Sigmoid colon (tissue), 7 donors: ENCODE results near the gene ZYG11B. TPM values are rescaled to one million over a fixed set of nuclear protein-coding genes. Genes with fewer than 3 reads are reported as not detected.
"Not testable (repeated sequence)": the region's sequence is repeated elsewhere in the genome, so short reads cannot be mapped to it uniquely, and the experiment has no call there.

ENCODE experiments used
- DNase-seq: peaks from one replicate; pipeline ENCODE4 v3.0.0-alpha.2; 2019
- H3K27ac ChIP-seq, 4 donors: fragments of 200-600 bp; sonication (generic); one replicate each; pipeline ENCODE4 v1.5.1; 2016 to 2019; ENCODE audit warnings: mild to moderate bottlenecking in 1 of 4
- H3K27me3 ChIP-seq, 3 donors: fragments of 200-600 bp; sonication (generic); one replicate each; pipeline ENCODE4 v1.5.1; 2019; ENCODE audit warnings: mild to moderate bottlenecking in 1 of 3
- H3K36me3 ChIP-seq, 4 donors: fragments of 200-600 bp; sonication (generic); one replicate each; pipeline ENCODE4 v1.5.1; 2016 to 2019
- H3K4me1 ChIP-seq, 4 donors: fragments of 200-600 bp; sonication (generic); one replicate each; pipeline ENCODE4 v1.5.1; 2017 to 2019
- H3K4me3 ChIP-seq, 4 donors: fragments of 200-600 bp; sonication (generic); one replicate each; pipeline ENCODE4 v1.5.1; 2017 to 2019; ENCODE audit warnings: mild to moderate bottlenecking in 2 of 4, moderate library complexity in 1 of 4
- H3K9me3 ChIP-seq, 4 donors: fragments of 200-600 bp in 3 of 4; sonication (generic) in 3 of 4; one replicate each; pipeline versions ENCODE4 v1.5.1 to v1.6.1; 2013 to 2019
- EP300 ChIP-seq, 4 donors: sonication (generic); formaldehyde crosslinking; IDR thresholded peaks; one replicate each; pipeline ENCODE4 v1.6.1; 2017; ENCODE audit warnings: antibody characterized with exemption in 4 of 4
- POLR2A ChIP-seq, 2 donors: fragments of 450-650 bp; IDR thresholded peaks; one replicate each; pipeline ENCODE4 v1.6.1; 2016; ENCODE audit warnings: antibody characterized with exemption in 2 of 2, mild to moderate bottlenecking in 2 of 2, moderate library complexity in 2 of 2
- POLR2AphosphoS5 ChIP-seq, 4 donors: sonication (generic); formaldehyde crosslinking; IDR thresholded peaks; one replicate each; pipeline ENCODE4 v1.6.1; 2017; ENCODE audit warnings: antibody characterized with exemption in 4 of 4
- WGBS, 2 donors: extraction: QIAGEN DNeasy Blood & Tissue Kit; methylation state at CpG; one replicate each; pipeline ENCODE4 v1.1.7; 2013; 5-methylcytosine and 5-hydroxymethylcytosine counted together
- intact Hi-C: fragments of 100-400 bp; cut with DNase I; formaldehyde crosslinking; loops from one replicate; pipeline ENCODE4 v1.15.1; 2023
- polyA plus RNA-seq, 3 donors: library from polyadenylated mRNA; stranded (reverse); fragments of 200-250 nt; gene quantifications; one replicate each; pipeline ENCODE4 v1.2.3, GENCODE V29; 2013
- total RNA-seq, 4 donors: library from RNA; depleted of rRNA; stranded (reverse); fragments of >200 nt; gene quantifications; one replicate each; pipeline ENCODE4 v1.1.0, GENCODE V29; 2016
- TF ChIP-seq, protein P1 (sequence below), 4 experiments: fragments of 450-650 bp in 3 of 4; fragments of 200-600 bp in 1 of 4; IDR thresholded peaks; one replicate each; pipeline ENCODE4 v1.5.1; 2016 to 2019; ENCODE audit warnings: antibody characterized with exemption in 4 of 4, mild to moderate bottlenecking in 3 of 4, moderate library complexity in 2 of 4
- donor health status: healthy with polysubstance abuse.
- donor health status: Bipolar disorder and iron deficiency.
- donor health status: healthy.

The ZYG11B gene
- total and polyA plus RNA-seq, 7 donors, result 4.2 to 78.1 (median 55.0) TPM

DNA sequence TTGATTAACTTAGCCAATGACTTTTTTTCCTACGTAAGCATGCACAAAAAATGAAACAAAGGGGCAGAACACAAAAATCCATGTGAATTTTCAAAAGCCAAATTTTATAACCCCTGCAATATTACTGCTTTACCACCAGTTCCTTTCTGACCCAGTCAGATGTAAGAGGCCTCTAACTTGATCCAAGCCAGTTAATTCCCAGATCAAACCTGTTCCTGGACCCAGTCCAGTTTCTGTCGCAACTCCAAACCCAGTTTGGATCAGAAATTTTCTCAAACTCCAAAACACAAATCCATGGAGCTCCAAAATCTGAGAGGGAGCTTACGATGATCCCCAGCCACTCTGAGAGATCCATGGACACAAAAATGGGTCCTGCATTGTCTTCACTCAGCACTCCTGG is 108.5 kb downstream of the ZYG11B start:
- Histone ChIP-seq H3K27me3 (no peaks in the 10 kb centered on the region), H3K9me3 (no peaks in the 10 kb centered on the region), H3K4me3 (no peak overlapping the region), H3K4me1 (no peaks in the 10 kb centered on the region), H3K27ac (no peak overlapping the region), H3K36me3 (no peaks in the 10 kb centered on the region)
- TF ChIP-seq POLR2AphosphoS5 (IDR thresholded peaks at IDR 0.05), result no peak
- TF ChIP-seq, protein P1, sequence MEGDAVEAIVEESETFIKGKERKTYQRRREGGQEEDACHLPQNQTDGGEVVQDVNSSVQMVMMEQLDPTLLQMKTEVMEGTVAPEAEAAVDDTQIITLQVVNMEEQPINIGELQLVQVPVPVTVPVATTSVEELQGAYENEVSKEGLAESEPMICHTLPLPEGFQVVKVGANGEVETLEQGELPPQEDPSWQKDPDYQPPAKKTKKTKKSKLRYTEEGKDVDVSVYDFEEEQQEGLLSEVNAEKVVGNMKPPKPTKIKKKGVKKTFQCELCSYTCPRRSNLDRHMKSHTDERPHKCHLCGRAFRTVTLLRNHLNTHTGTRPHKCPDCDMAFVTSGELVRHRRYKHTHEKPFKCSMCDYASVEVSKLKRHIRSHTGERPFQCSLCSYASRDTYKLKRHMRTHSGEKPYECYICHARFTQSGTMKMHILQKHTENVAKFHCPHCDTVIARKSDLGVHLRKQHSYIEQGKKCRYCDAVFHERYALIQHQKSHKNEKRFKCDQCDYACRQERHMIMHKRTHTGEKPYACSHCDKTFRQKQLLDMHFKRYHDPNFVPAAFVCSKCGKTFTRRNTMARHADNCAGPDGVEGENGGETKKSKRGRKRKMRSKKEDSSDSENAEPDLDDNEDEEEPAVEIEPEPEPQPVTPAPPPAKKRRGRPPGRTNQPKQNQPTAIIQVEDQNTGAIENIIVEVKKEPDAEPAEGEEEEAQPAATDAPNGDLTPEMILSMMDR (IDR thresholded peaks at IDR 0.05), result no peak
- no peak for TF ChIP-seq EP300 (IDR thresholded peaks at IDR 0.05)
- no peak for TF ChIP-seq POLR2A (IDR thresholded peaks at IDR 0.05)
- DNase-seq, result no peak
- WGBS, 2 donors, result 75 to 91% methylated on average over 3 of the region's 3 CpGs
- intact Hi-C loops, result no loop called here

DNA sequence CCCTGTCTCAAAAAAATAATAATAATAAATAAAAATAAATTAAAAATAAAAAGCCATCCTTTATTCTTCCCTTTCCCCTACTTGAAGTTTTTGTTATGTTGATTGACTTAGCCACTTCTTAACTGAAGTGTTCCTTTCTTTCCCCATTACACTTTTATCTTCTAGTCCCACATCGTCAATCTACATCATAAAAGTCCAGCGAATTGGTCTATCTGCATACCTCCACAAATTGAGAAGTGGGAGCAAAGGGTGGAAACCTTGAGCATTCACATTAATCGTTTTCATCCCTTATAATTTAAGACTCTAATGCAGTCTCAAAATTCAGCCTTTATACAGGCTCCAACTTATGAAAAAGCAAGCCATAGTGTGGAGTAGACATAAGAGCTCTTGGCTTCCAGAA is 109.8 kb downstream of the ZYG11B start:
- TF ChIP-seq POLR2A (IDR thresholded peaks at IDR 0.05), result no peak
- no peak for TF ChIP-seq EP300 (IDR thresholded peaks at IDR 0.05)
- TF ChIP-seq, protein P1 (IDR thresholded peaks at IDR 0.05), result no peak
- no peak for TF ChIP-seq POLR2AphosphoS5 (IDR thresholded peaks at IDR 0.05)

DNA sequence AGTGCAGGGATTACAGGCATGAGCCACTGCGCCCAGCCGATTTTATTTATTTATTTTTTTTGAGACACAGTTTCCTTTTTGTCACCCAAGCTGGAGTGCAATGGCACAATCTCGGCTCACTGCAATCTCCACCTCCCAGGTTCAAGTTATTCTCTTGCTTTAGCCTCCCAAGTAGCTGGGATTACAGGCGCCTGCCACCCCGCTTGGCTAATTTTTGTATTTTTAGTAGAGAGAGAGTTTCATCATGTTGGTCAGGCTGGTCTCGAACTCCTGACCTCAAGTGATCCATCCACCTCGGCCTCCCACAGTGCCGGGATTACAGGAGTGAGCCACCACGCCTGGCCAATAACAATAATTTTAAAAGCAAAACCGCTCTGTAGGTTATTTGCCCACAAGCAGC is 112.9 kb downstream of the ZYG11B start:
- peaks cover 0 to 16% (median 12%) of the 10 kb centered on the region in 4 donors for H3K4me1 ChIP-seq
- intact Hi-C loops, H3K36me3 ChIP-seq, H3K4me3 ChIP-seq, DNase-seq, H3K27ac ChIP-seq, H3K9me3 ChIP-seq: not testable (repeated sequence)
- 89 to 95% methylated on average over 10 of the region's 10 CpGs for WGBS, 2 donors
- peaks cover 13 to 34% (median 24%) of the 10 kb centered on the region in 3 donors for H3K27me3 ChIP-seq

More for the DNA sequence above, 109.8 kb downstream of the ZYG11B start:
- no peak overlapping the region for H3K4me3 ChIP-seq
- no peak for DNase-seq
- 64 to 65% methylated on average over 3 of the region's 3 CpGs for WGBS, 2 donors
- H3K27ac ChIP-seq, result no peak overlapping the region
- H3K27me3 ChIP-seq, result peaks cover 0 to 3% (median 0%) of the 10 kb centered on the region in 3 donors
- H3K4me1 ChIP-seq, result no peaks in the 10 kb centered on the region
- H3K9me3 ChIP-seq, result no peaks in the 10 kb centered on the region
- H3K36me3 ChIP-seq, result no peaks in the 10 kb centered on the region
- intact Hi-C loops, result no loop called here

DNA sequence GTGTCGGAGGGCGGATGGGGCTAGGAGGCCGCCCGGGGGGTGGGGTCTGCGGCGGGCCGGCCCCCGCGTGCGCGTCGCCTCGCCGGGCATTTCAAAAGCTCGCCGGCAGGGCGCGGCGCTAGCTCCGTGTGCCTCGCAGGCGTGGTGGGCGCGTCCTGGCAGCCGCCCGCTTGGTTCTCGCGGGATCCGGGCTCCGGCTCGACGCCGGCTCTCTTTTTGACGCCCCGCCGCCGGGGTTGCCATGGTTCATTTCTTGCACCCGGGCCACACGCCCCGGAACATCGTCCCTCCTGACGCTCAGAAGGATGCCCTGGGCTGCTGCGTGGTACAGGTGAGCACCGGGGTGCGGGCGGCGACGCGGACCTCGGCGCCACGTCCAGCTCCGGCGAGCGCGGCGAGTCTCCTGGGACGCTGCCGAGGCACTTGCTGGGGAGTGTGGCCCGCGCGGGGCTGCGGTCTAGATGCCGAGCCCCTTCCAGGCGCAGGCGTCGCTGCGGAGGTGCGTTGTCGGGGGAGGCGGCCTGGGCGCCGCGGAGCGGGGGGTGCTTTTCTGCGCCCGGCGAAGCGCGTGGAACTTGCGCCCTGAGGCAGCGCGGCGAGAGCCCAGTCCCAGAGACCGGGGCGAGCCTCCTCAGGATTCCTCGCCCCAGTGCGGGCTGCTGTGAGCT is 116.5 kb downstream of the ZYG11B start, which contains the start of gene ZYG11A:
TSS of gene ZYG11A (plus strand) at position 118 of the 668 bp plus-strand sequence. CDS start at position 242, 124 bp downstream.
- Histone ChIP-seq H3K9me3 (no peaks in the 10 kb centered on the region), H3K4me1 (peaks cover 0 to 16% (median 12%) of the 10 kb centered on the region in 4 donors), H3K4me3 (peak within 1 kb of the TSS; percentile 14 to 47 (median 38)), H3K27me3 (peaks cover 13 to 58% (median 24%) of the 10 kb centered on the region in 3 donors), H3K36me3 (no peaks in the 10 kb centered on the region), H3K27ac (no peak within 1 kb of the TSS)
- WGBS, 2 donors, result 2 to 16% methylated on average over 88 of the region's 88 CpGs
- TF ChIP-seq, protein P1 (IDR thresholded peaks at IDR 0.05), result peak in 1 of 4 experiments; percentile 19
- no peak for TF ChIP-seq POLR2A (IDR thresholded peaks at IDR 0.05)
- no peak for TF ChIP-seq EP300 (IDR thresholded peaks at IDR 0.05)
- intact Hi-C loops, result loop anchor here (10.0 kb wide), 1 partner anchor 342 kb away; no protein-coding TSS in a partner anchor
- no peak for DNase-seq

DNA sequence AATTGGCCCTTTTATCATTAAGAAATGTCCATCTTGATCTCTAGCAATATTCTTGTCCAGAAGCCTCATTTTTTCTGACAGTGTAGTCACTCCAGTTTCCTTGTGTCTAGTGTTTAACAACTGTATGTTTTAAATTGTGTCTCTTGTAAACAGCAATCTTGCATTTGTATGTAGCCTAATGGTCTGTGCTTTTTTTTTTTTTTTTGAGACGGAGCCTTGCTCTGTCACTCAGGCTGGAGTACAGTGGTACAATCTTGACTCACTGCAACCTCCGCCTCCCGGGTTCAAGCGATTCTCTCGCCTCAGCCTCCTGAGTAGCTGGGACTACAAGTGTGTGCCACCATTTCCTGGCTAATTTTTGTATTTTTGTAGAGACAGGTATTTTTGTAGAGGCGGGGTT is 118.9 kb downstream of the ZYG11B start:
- H3K27ac ChIP-seq, DNase-seq, H3K4me3 ChIP-seq, H3K9me3 ChIP-seq, H3K36me3 ChIP-seq: not testable (repeated sequence)
- intact Hi-C loops, result loop anchor here (10.0 kb wide), 1 partner anchor 340 kb away; no protein-coding TSS in a partner anchor
- Histone ChIP-seq H3K27me3 (peaks cover 13 to 67% (median 24%) of the 10 kb centered on the region in 3 donors), H3K4me1 (peaks cover 0 to 16% (median 12%) of the 10 kb centered on the region in 4 donors)
- WGBS, 2 donors, result 69 to 91% methylated on average over 6 of the region's 6 CpGs
